Endothelial cell of umbilical vein (primary cell): ENCODE measurements around the gene CACNA1C. TPM values are rescaled to one million over a fixed set of nuclear protein-coding genes. Genes with fewer than 3 reads are reported as not detected.

Source experiments
- BruUV-seq: library from RNA; stranded (reverse); fragments of 400-500 nt; replicated peaks from 2 replicates; lab custom pipeline; 2021; lab: Mats Ljungman, UMichigan
- CTCF ChIA-PET: fragments of 300-600, 350-600 bp; sonication (Branson Sonifier 250); formaldehyde crosslinking; loops from one replicate; lab custom pipeline; 2021; ENCODE audit warnings: antibody characterized with exemption, inconsistent platforms; lab: Charles Lee
- POLR2A ChIA-PET: fragments of 300-600, 350-600 bp; sonication (Branson Sonifier 250); formaldehyde crosslinking; loops from one replicate; lab custom pipeline; 2021; ENCODE audit warnings: antibody characterized with exemption, inconsistent platforms; lab: Charles Lee
- DNase-seq: peaks from one replicate; pipeline ENCODE4 v3.0.0-alpha.2; 2011; ENCODE audit warnings: low read depth, low spot score
- FAIRE-seq: peaks from 2 replicates; lab custom pipeline; 2011; peaks lifted over from hg19 to GRCh38; lab: Jason Lieb, UNC
- H2AFZ ChIP-seq: 2 replicates; pipeline ENCODE4 v1.6.0; 2012; ENCODE audit warnings: low read depth, low read length, control low read depth, inconsistent platforms
- H3K27ac ChIP-seq: 2 replicates; pipeline ENCODE4 v1.5.1; 2011; ENCODE audit warnings: low read depth, mild to moderate bottlenecking, control low read depth, low read length, moderate library complexity; ENCODE audit not compliant: insufficient read depth
- H3K27me3 ChIP-seq, 2 experiments: 2 replicates each; pipeline versions ENCODE4 v1.6.0 to v1.6.1; 2011; ENCODE audit warnings: low read length in 2 of 2, mixed read lengths in 1 of 2; ENCODE audit not compliant: control insufficient read depth in 2 of 2, insufficient read depth in 2 of 2
- H3K36me3 ChIP-seq, 2 experiments: 2 replicates in 1 of 2; 3 replicates in 1 of 2; pipeline ENCODE4 v1.5.1; 2011; ENCODE audit warnings: low read length in 2 of 2, mild to moderate bottlenecking in 1 of 2, moderate library complexity in 1 of 2; ENCODE audit not compliant: control insufficient read depth in 2 of 2, insufficient read depth in 2 of 2; ENCODE audit errors: extremely low read depth in 1 of 2
- H3K4me1 ChIP-seq: 3 replicates; pipeline ENCODE4 v1.5.1; 2011; ENCODE audit warnings: mild to moderate bottlenecking, low read length; ENCODE audit not compliant: control insufficient read depth, insufficient read depth; ENCODE audit errors: extremely low read depth
- H3K4me2 ChIP-seq: 2 replicates; pipeline ENCODE4 v1.6.1; 2011; ENCODE audit warnings: low read length, control low read depth, mixed read lengths; ENCODE audit not compliant: insufficient read depth
- H3K4me3 ChIP-seq, 3 experiments: fragments of 200-600 bp in 1 of 3; sonication (generic), shearing (Covaris generic) in 1 of 3; replicated peaks in 1 of 3; 2 replicates each; pipeline ENCODE4 v1.5.1; 2011 to 2016; ENCODE audit warnings: control low read depth in 3 of 3, low read length in 3 of 3, mild to moderate bottlenecking in 2 of 3, inconsistent platforms in 1 of 3, low read depth in 1 of 3, moderate library complexity in 1 of 3; ENCODE audit not compliant: insufficient read depth in 1 of 3
- H3K79me2 ChIP-seq: 2 replicates; pipeline ENCODE4 v1.6.0; 2012; ENCODE audit warnings: low read length, inconsistent platforms; ENCODE audit not compliant: control insufficient read depth, insufficient read depth
- H3K9ac ChIP-seq: replicated peaks from 2 replicates; pipeline ENCODE3; 2011; ENCODE audit warnings: low read length, control low read depth; ENCODE audit not compliant: insufficient read depth; ENCODE audit errors: extremely low read depth
- H3K9me1 ChIP-seq: replicated peaks from 3 replicates; pipeline ENCODE4 v1.6.0; 2011; ENCODE audit warnings: mild to moderate bottlenecking, low read length; ENCODE audit not compliant: control insufficient read depth, insufficient read depth; ENCODE audit errors: extremely low read depth
- H3K9me3 ChIP-seq: replicated peaks from 2 replicates; pipeline ENCODE4 v1.5.1; 2012; ENCODE audit warnings: low read length, inconsistent platforms; ENCODE audit not compliant: control insufficient read depth, insufficient read depth
- H4K20me1 ChIP-seq: replicated peaks from 2 replicates; pipeline ENCODE3; 2011; ENCODE audit warnings: mild to moderate bottlenecking, low read length; ENCODE audit not compliant: control insufficient read depth, insufficient read depth; ENCODE audit errors: extremely low read depth
- EZH2 ChIP-seq: IDR thresholded peaks from 2 replicates; pipeline ENCODE4 v1.6.1; 2012; ENCODE audit warnings: borderline replicate concordance, low read depth, mild to moderate bottlenecking, moderate library complexity, low read length, inconsistent platforms; ENCODE audit not compliant: severe bottlenecking
- FOS ChIP-seq: IDR thresholded peaks from 2 replicates; pipeline ENCODE4 v1.6.1; 2011; ENCODE audit warnings: mild to moderate bottlenecking, low read length, moderate library complexity, borderline replicate concordance; ENCODE audit not compliant: insufficient read depth
- GATA2 ChIP-seq: IDR thresholded peaks from 2 replicates; pipeline ENCODE4 v1.7.0; 2011; ENCODE audit warnings: low read depth, mild to moderate bottlenecking, moderate library complexity, mixed read lengths, low read length; ENCODE audit not compliant: insufficient read length, insufficient read depth
- JUN ChIP-seq: IDR thresholded peaks from 2 replicates; pipeline ENCODE4 v1.6.1; 2011; ENCODE audit warnings: borderline replicate concordance, low read depth; ENCODE audit not compliant: insufficient read length, insufficient read depth
- MYC ChIP-seq: IDR thresholded peaks from one replicate; pipeline ENCODE4 v1.6.1; 2011; ENCODE audit warnings: mild to moderate bottlenecking, low read depth, low read length
- POLR2A ChIP-seq: IDR thresholded peaks from 2 replicates; pipeline ENCODE4 v1.6.1; 2012; ENCODE audit warnings: low read depth, mild to moderate bottlenecking, control low read depth, low read length
- POLR2AphosphoS5 ChIP-seq: IDR thresholded peaks from 2 replicates; pipeline ENCODE4 v1.6.1; 2012; ENCODE audit warnings: low read depth, mild to moderate bottlenecking, control low read depth, low read length, moderate library complexity; ENCODE audit not compliant: insufficient read depth
- dilution Hi-C: fragments of 300-500 bp; cut with MboI; formaldehyde crosslinking; loops from one replicate; pipeline ENCODE4 v1.15.0; 2019; ENCODE audit warnings: low sequenced_read_pairs; ENCODE audit not compliant: extremely low pct_ligation_motif_present
- intact Hi-C: fragments of 100-400 bp; cut with micrococcal nuclease; formaldehyde crosslinking; loops from one replicate; pipeline ENCODE4 v1.10.0; 2022
- polyA plus RNA-seq, 4 experiments: library from polyadenylated mRNA; depleted of rRNA in 3 of 4; stranded (reverse) in 3 of 4; unstranded in 1 of 4; fragments of >200 nt; gene quantifications; 2 replicates each; pipeline versions ENCODE4 v1.2.1 to v1.2.3, GENCODE V29; 2011 to 2012; ENCODE audit warnings: missing spikeins in 1 of 4
- total RNA-seq: library from RNA; stranded (reverse); gene quantifications from 2 replicates; pipeline ENCODE4 v1.2.3, GENCODE V29; 2021
- TF ChIP-seq, protein P1 (sequence below), 2 donors: IDR thresholded peaks; 1 replicate in 1 of 2; 2 replicates in 1 of 2; pipeline ENCODE4 v1.5.1; 2011; ENCODE audit warnings: low read length in 2 of 2, mild to moderate bottlenecking in 2 of 2, moderate library complexity in 2 of 2, control low read depth in 1 of 2, inconsistent platforms in 1 of 2, low read depth in 1 of 2; ENCODE audit not compliant: insufficient read depth in 1 of 2; ENCODE audit errors: extremely low read depth in 1 of 2
- TF ChIP-seq, protein P2 (sequence below): IDR thresholded peaks from 2 replicates; pipeline ENCODE4 v1.6.1; 2011; ENCODE audit not compliant: insufficient read depth, insufficient read length

CACNA1C gene
- total and polyA plus RNA-seq, 2 donors (not counting 3 experiments of a cell fraction or from before 2014, with no cell fraction given) = not detected

DNA sequence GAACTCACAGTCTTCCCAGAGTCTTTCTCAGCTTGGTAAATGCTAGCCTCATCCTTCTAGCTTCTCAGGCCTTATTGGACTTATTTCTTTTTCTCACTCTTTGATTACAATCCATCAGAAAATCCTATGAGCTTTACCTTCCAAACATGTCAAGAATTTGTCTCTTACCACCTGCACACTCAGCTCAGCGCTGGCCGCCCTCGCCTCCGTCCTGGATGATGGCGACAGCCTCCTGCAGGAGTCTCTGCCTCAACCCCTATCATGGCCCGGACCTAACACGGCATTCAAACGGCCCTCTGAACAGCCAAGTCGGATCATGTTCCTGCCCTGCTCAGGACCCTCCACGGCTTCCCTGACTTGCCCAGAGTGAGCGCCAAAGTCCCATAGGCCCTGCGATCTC lies 408.9 kb downstream of the CACNA1C start:
- Histone ChIP-seq H3K27me3 (no peaks in the 10 kb centered on the region), H3K4me2 (no peak overlapping the region), H3K27ac (no peak overlapping the region), H3K36me3 (no peaks in the 10 kb centered on the region), H3K79me2 (no peaks in the 10 kb centered on the region), H3K9ac (no peak overlapping the region), H3K4me3 (no peak overlapping the region), H2AFZ (no peak overlapping the region), H3K4me1 (no peaks in the 10 kb centered on the region), H4K20me1 (no peaks in the 10 kb centered on the region), H3K9me1 (no peaks in the 10 kb centered on the region), H3K9me3 (no peaks in the 10 kb centered on the region)
- no peak for FAIRE-seq
- TF ChIP-seq JUN (no peak), FOS (no peak), GATA2 (no peak), MYC (no peak), POLR2AphosphoS5 (no peak), POLR2A (no peak), EZH2 (no peak)
- TF ChIP-seq, protein P1, sequence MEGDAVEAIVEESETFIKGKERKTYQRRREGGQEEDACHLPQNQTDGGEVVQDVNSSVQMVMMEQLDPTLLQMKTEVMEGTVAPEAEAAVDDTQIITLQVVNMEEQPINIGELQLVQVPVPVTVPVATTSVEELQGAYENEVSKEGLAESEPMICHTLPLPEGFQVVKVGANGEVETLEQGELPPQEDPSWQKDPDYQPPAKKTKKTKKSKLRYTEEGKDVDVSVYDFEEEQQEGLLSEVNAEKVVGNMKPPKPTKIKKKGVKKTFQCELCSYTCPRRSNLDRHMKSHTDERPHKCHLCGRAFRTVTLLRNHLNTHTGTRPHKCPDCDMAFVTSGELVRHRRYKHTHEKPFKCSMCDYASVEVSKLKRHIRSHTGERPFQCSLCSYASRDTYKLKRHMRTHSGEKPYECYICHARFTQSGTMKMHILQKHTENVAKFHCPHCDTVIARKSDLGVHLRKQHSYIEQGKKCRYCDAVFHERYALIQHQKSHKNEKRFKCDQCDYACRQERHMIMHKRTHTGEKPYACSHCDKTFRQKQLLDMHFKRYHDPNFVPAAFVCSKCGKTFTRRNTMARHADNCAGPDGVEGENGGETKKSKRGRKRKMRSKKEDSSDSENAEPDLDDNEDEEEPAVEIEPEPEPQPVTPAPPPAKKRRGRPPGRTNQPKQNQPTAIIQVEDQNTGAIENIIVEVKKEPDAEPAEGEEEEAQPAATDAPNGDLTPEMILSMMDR (IDR thresholded peaks at IDR 0.05; ENCODE audit: extremely low read depth in 1 of 2, insufficient read depth in 1 of 2, low read depth in 1 of 2, low read length in 2 of 2) = no peak
- TF ChIP-seq, protein P2, sequence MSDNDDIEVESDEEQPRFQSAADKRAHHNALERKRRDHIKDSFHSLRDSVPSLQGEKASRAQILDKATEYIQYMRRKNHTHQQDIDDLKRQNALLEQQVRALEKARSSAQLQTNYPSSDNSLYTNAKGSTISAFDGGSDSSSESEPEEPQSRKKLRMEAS = no peak
- BruUV-seq = no TSS peak
- intact Hi-C loops = no loop called here
- DNase-seq = no peak
- CTCF ChIA-PET = no interaction called here
- POLR2A ChIA-PET = no interaction called here
- dilution Hi-C loops = no loop called here
